ENCODE measurements around the gene SPOCK1. TPM values are rescaled to one million over a fixed set of nuclear protein-coding genes. Genes with fewer than 3 reads are reported as not detected.

Gene SPOCK1
- total and polyA plus RNA-seq, 2 experiments from 2014 or later = 8.2 to 10.5 TPM

GRCh38 chr5:137347865-137348264 is 151.3 kb downstream of the SPOCK1 start (continued):
- TF ChIP-seq ZNF462 (CRISPR knock-in tag; IDR thresholded peaks at IDR 0.05) (no peak), EZH2phosphoT487 (IDR thresholded peaks at IDR 0.05; ENCODE audit: unreplicated experiment) (no peak)

GRCh38 chr5:137346281-137346680 is 152.8 kb downstream of the SPOCK1 start:
- H3K4me3 ChIP-seq = no peak overlapping the region
- H3K36me3 Mint-ChIP-seq (ENCODE audit: low read depth) = no peaks in the 10 kb centered on the region
- peaks cover 16% of the 10 kb centered on the region; the same call in 1 of the 2 replicates for H3K9me2 ChIP-seq (ENCODE audit: insufficient read depth)
- H4K20me1 ChIP-seq (replicated peaks; ENCODE audit: insufficient read depth) = no peaks in the 10 kb centered on the region
- no peak for ATAC-seq
- H3K27me3 Mint-ChIP-seq (ENCODE audit: insufficient read depth, low read depth, poor library complexity) = peaks cover 10% of the 10 kb centered on the region
- H3K27ac Mint-ChIP-seq = no peak overlapping the region
- H3K4me1 ChIP-seq (ENCODE audit: insufficient read depth) = peaks cover 23% of the 10 kb centered on the region
- no peaks in the 10 kb centered on the region for H3K79me2 ChIP-seq (replicated peaks; ENCODE audit: insufficient read depth)
- no peaks in the 10 kb centered on the region for H3K9me3 Mint-ChIP-seq
- H3K27ac ChIP-seq (ENCODE audit: low read depth) = no peak overlapping the region
- no peak overlapping the region for H3K4me3 Mint-ChIP-seq
- H2AFZ ChIP-seq = no peak overlapping the region
- peaks cover 39% of the 10 kb centered on the region for H3K4me1 Mint-ChIP-seq
- H3K27me3 ChIP-seq (ENCODE audit: insufficient read depth) = no peaks in the 10 kb centered on the region
- H3K4me2 ChIP-seq = 0 out of 2 replicates have a peak overlapping the region, but pooled peaks have one; percentile 9
- no peak for DNase-seq (ENCODE audit: low spot score)
- H3F3A ChIP-seq (replicated peaks; ENCODE audit: low read depth) = no peaks in the 10 kb centered on the region
- no peaks in the 10 kb centered on the region for H3K36me3 ChIP-seq (ENCODE audit: insufficient read depth)
- TF ChIP-seq CREB1 (CRISPR knock-in tag; IDR thresholded peaks at IDR 0.05; ENCODE audit: low read depth) (no peak), EZH2 (IDR thresholded peaks at IDR 0.05; ENCODE audit: low read depth, unreplicated experiment) (no peak), REST (IDR thresholded peaks at IDR 0.05; ENCODE audit: unreplicated experiment) (no peak), POLR2AphosphoS5 (IDR thresholded peaks at IDR 0.05; ENCODE audit: low read depth) (no peak), NANOG (IDR thresholded peaks at IDR 0.05; ENCODE audit: borderline replicate concordance) (no peak), JUNB (IDR thresholded peaks at IDR 0.05; ENCODE audit: unreplicated experiment) (no peak), ZNF331 (CRISPR knock-in tag; IDR thresholded peaks at IDR 0.05; ENCODE audit: low read depth) (no peak), ZNF114 (CRISPR knock-in tag; IDR thresholded peaks at IDR 0.05) (no peak), EZH2phosphoT487 (IDR thresholded peaks at IDR 0.05; ENCODE audit: unreplicated experiment) (no peak), ETS1 (IDR thresholded peaks at IDR 0.05) (no peak)

Data from GM23338 (cell line).